SW 1271 (cell line): ENCODE results near the gene STK11IP.

Experiments
- DNase-seq, 2 experiments: peaks; one replicate each; lab custom pipeline; 2025; lab: John Stamatoyannopoulos, UW

The STK11IP gene

DNA sequence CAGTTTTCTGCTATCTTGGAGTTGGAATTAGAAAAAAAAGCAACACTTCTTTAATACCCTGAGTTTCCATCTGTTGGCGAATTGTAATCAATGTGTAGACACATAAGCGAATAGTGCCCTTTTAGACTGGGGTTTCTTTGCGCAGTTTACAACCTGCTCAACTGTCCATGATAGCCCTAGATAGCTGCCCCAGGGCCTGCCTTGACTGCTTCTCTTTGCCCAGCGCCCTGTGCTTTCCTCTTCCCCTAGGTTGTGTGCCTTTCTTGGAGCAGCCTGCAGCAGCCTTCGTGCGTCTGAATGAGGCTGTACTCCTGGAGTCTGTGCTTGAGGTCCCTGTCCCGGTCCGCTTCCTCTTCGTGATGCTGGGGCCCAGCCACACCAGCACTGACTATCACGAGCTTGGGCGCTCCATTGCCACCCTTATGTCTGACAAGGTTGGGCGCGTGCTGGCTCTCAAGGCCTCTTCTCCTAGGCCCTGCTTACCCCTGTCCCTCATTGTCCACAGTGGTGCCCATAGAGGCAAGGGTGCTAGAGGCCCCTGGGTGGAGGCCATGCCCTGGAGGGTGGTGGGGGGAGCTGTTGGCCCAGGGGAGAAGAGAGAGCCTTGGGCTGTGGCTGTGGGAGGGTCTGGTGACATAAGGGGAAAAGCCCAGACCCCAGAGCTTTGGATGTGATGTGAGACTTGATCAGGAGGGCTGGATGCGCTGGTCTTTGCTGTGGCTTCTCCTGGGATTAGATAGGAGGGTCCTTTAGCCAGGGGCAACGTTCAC, 36.7 kb downstream of the STK11IP start:
- no peak for DNase-seq

GRCh38 chr2:219634951-219635751, 37.5 kb downstream of the STK11IP start:
- no peak for DNase-seq

- no peak for DNase-seq
These were observed 38.7 kb downstream of the STK11IP start for GRCh38 chr2:219636144-219636915.

DNA sequence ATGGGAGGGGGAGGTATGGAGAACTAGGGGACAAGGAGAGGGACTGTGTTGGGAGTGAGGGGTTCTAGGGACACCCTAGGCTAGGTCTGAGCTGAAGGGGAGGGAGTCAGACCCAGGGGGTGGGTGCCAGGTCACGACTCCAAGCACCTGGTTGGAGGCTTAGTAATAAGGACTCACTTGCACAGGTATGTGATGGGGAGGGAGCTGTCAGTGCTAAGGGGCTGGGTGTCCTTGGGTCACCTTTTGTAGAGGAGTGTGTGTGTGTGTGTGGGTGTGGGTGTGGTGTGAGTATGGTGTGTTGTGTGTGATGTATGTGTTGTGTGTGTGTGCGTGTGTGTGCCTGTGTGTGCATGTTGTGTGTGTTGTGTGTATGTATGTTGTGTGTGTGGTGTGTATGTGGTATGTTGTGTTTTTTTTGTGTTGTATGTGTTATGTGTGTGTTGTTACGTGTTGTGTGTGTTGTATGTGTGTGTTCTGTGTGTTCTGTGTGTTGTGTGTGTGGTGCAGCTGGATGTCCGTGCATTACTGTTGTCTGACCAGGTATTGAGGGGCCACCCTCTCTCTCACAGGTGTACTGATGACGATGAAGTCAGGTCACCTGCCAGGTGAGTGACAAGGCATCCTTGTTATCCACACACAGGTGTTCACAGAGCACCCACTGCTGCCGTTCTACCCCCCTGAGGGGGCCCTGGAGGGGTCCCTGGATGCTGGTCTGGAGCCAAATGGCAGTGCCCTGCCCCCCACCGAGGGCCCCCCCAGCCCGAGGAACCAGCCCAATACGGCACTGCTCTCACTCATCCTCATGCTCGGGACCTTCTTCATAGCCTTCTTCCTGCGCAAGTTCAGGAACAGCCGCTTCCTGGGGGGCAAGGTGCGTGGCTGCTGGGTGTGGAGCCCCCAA, 39.5 kb downstream of the STK11IP start:
- DNase-seq: no peak

DNA sequence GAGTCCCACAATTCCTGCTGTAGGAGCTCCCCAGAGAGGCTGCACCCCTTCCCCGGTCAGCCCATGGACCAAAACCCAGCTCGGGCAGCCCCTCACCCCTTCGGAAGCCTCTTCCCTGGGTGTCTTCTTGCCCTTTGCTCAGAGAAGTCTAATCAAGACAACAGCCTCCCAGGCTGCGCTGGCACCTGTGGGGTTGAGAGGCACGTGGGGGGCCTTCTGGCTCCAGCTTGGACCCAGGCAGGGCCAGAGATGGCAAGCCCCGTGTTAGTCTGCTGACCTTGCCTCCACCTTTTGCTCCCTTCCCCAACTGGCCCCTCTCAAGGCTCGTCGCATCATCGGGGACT, 40.2 kb downstream of the STK11IP start:
- DNase-seq: no peak

DNA sequence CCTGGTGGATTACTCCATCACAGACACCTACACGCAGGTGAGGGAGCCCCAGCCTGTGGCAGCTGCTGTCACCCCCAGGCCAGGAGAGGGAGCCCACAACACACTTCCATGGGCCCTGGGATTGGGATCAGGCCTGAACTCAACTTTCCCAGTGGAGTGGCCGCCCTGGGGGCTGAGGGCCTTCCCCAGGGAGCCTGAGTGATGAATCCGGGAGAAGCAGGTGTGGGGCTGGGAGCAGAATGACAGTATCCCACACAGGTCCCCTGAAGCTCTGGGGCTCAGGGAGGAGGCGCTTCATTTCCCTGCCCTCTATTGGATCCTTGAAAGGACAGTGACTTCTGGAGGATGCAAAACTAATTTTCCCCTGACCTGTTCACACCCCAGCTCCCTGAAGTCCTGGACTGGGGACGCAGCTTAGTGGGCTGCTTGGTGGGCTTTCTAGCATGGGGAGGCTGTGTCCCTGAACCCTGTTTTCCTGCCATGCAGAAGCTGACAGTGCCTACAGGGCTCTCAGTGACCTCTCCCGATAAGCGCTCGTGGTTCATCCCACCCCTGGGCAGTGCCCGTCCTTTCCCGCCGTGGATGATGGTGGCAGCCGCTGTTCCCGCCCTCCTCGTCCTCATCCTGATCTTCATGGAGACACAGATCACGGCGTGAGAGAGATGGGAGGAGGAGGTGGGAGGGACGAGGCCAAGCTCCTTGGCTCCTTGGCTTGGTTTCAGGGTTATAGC, 40.7 kb downstream of the STK11IP start:
- no peak for DNase-seq

DNA sequence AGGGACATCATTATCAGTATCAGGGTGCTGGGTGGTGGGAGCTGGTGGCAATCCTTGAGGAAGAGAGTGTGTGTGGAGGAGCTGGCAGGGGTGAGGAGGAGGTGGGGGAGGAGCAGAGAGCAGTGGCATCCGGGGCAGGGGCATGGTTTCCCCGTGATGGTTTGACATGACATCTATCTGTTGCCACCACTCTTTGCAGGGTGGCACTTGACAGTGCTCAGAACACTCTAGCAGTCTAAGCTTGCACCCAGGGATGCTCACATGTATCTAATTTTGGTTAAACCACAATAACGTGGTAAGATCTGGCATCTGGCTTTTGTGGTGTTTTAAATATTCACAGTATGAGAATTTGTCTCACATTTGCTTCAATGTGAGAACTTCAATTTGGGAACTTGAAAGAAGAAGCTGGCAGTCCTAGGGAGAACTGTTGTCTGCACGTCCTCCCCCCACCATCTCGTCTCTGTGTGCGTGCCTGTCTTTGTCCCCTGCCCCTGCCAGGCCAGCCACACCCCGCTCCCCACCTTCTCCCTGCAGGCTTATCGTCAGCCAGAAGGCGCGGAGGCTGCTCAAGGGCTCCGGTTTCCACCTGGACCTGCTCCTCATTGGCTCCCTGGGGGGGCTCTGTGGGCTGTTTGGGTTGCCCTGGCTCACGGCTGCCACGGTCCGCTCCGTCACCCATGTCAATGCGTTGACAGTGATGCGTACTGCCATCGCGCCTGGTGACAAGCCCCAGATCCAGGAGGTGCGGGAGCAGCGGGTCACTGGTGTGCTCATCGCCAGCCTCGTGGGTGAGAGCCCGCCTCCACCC, 41.5 kb downstream of the STK11IP start:
- no peak for DNase-seq

- no peak for DNase-seq
These were observed 43.9 kb downstream of the STK11IP start for GRCh38 chr2:219641390-219642068.

DNA sequence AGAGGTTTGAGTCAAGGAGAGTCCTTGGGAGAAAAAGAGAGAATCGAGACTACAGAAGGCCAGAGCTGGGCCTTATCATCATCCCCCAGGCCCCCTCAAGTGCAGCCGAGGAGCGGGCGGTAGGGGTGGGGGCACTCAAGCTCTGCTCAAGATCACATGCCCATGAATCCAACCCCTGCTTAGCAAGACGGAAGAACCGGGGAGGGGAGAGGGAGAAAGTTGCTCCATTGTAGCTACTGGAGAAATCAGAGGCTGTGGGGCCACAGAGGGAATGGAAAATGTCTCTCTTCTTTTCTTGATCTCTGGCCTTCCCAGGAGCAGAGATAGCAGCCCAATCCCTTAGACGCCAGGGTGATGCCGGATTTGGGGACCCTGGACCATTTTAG, 44.4 kb downstream of the STK11IP start:
- DNase-seq: no peak

DNA sequence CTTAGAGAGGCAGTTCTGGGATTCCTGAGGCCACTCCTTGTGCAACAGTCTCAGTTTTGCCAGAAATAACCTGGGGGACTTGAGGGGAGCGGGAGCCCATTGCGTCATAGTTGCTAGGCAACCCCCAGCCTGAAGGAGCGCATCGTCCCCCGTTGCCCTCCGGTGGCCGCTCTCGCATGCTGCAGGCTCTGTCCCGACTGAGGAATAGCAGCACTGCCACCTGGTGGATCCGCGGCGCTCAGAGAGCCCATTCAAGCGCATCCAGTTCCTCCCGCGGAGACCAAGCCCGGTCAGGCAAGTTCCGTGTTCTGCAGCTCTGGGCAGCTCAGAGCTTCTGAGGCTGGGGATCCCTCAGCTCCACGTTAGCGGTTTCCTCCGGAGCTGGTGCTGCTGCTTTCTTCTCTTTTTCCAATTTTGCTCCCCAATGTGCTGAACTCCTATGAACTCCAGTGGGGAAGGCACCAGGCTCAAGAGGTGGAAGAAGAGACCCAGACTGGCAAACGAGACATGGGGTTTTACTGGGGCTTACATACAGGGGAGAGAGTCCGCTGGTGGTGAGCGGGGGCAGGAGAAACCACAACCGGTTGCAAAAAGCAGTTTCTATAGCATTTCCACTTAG, 44.9 kb downstream of the STK11IP start:
- peak; percentile 83 to 88 for DNase-seq

GRCh38 chr2:219643084-219643473, 45.4 kb downstream of the STK11IP start:
- DNase-seq: no peak

DNA sequence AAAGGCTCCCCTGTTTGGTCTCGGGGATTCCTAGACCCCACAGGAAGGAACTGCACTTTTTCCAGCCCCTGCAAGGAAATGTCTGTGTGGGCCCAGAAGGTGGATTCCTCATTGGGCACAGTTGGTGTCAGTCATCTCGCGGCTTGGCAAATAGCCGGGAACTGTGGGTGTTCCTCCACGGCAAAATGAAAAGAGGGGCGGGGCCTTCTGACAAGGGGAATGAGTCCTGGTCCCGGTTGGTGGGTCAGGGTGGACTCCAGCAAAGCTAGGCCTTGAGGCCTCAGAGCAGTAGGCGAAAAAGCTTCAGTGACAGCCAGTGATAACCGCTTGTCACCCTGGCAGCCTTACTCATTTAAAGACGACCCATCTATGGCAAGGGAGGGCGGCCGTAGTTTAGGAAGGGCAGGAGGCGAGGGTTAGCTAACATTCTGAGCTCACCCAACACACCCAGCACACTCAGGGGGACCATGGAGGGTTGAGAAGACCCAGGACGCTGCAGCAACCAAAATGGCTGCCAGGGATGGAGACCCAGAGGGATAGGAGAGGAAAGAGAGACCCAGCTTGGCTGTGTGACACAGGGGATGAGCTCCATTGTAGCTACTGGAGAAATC, 46.2 kb downstream of the STK11IP start:
- no peak for DNase-seq

DNA sequence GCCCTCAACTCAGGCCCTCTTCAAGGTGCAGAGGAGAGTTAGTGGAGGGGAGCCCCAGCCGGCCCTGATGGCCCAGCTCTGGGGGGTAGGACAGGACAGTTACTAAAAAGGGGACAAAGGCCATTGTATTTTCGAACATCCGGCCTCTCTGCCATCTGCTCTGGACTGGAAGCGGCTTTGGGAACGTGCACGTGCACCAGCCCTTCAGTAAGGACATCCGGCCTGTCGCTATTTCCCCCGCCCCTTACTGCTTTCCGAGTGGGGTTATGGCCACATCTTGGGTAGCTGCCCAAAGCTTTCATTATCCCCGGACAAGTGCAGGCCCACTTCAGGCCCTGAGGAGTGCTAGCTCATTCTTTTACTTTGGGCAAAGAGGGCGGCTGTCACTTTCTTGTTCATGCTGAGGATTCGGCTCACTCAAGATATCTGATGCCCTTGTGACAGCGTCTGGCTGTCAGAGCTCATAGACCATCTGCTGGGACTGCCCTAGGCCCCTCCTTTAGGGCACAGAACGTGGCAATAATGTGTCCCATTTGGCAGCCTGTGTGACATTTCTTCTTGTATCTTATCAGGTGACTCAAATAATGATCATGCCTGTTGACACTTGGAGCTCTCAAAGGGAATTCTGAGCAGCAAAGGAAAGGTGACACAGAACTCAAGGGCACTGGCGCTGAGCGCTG, 47.3 kb downstream of the STK11IP start:
- DNase-seq: no peak

GRCh38 chr2:219645631-219646527, 48.2 kb downstream of the STK11IP start:
- DNase-seq: no peak

GRCh38 chr2:219648176-219648575, 50.5 kb downstream of the STK11IP start:
- no peak for DNase-seq

DNA sequence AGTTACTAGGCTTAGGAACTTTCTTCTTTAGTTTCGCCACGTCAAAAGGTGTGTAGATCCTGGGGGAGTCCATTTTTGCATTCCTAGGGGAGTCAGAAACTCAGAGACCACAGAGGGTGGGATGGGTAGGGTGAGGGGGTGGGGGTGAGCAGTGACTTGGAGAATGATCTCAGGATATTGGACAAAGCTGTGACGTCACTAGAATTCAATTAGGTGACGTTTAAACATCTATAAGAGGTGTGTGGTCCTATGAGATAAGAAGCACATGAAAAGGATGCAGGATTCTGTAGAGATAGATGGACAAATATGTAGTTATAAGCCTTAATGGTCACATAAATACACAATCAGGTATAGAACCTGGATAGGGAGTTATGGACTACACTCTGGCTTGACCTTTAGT, 51.3 kb downstream of the STK11IP start:
- DNase-seq: no peak
